Measurements from ENCODE around the gene PICK1.
"Not testable (repeated sequence)": the region's sequence is repeated elsewhere in the genome, so short reads cannot be mapped to it uniquely, and the experiment has no call there.

The PICK1 gene

DNA sequence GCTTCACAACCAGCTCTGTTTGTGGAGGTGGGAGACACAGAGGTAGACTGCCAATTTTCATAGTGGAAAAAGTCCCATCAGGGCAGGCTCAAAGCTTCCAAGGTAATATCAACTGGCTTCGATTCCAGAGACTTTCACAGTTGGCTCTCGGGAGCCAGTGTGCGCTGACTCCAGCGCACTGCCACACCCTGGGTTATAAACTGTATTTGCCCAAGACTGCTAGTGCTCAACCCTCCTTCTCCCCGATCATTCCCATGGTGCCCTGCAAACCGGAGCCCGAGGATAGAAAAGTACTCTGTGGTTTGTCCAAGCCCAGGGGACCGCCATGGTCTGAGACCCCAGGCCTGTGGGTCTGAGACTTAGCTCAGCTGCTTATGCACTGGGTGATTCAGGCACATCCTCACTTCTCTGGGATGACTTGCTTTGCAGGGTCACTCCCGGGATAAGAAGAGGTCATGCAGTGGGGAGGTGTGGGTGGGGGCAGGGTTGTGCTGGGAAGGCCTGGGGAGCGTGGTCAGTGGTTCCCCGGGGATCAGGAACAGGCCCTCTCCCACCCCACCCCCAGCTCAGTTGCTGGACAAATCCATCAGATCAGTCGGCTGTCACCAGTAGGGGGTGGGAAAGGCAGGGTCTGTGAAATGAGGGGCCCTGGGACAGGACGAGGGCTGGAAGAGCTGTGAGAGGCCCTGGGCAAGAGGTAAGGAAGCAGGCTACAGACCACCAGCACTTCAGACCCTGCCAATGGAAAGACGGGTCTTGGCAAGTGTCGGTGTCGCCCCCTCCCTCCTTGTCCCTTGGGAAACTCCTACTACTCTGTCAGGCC, 26.7 kb upstream of the PICK1 start:
- in situ Hi-C loops (cut with MboI; ENCODE audit: low sequenced_read_pairs): no loop called here

DNA sequence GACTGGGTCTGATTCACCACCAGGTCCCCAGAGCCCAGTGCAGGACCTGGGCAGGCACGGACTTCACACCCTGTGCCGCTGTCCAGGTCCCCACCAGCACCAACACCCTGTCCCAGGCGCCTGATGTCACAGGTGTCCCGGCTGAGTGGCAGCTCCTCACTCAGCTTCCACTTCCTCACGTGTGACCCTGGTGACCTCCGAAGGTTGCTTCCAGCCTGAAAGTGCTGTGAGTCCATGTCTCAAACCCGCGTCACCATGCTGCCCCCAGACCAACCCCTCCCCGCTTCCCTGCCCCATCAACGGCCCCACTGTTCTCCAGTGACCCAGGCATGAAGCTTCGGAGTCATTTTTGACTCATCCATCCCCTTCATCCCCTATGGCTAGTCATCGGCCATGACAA, 25.7 kb upstream of the PICK1 start:
- in situ Hi-C loops (cut with MboI; ENCODE audit: low sequenced_read_pairs): no loop called here

DNA sequence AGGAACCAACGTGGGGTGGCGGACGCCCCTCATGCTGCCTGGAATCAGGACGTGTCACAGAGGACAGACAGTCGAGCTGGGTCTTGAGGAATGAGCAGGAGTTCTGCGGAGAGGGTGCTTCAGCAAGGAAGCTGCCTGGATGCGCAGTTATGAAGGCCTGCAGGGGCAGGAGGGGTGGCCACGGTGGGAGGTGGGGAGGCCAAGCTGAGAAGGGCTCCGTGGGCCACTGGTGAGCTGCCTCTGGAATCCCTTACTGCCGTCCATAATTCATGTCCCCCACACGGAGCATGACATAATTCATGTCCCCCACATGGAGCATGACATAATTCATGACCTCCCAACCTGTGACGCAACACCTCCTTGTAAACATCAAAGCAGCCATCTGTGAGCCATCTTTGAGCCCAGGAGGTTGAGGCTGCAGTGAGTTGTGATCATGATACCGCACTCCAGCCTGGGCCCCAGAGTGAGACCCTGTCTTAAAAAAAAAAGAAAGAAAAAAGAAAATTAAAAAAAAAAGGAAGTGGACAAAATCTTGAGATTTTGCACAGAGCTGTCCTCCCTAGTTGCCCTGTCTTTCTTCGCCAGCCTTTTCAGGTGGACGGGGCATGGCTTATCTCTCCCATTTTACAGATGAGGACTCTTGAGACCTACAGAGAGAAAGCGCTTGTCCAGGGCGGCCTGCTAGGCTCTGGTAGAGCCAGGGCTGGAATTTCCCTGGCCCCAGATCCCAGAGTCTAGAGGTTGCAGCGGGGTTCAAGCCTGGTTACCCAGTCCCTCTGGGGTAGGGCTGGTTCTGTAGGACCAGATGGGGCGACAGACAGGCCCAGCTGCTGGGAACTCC, 24.3 kb upstream of the PICK1 start:
- in situ Hi-C loops (cut with MboI; ENCODE audit: low sequenced_read_pairs): no loop called here

DNA sequence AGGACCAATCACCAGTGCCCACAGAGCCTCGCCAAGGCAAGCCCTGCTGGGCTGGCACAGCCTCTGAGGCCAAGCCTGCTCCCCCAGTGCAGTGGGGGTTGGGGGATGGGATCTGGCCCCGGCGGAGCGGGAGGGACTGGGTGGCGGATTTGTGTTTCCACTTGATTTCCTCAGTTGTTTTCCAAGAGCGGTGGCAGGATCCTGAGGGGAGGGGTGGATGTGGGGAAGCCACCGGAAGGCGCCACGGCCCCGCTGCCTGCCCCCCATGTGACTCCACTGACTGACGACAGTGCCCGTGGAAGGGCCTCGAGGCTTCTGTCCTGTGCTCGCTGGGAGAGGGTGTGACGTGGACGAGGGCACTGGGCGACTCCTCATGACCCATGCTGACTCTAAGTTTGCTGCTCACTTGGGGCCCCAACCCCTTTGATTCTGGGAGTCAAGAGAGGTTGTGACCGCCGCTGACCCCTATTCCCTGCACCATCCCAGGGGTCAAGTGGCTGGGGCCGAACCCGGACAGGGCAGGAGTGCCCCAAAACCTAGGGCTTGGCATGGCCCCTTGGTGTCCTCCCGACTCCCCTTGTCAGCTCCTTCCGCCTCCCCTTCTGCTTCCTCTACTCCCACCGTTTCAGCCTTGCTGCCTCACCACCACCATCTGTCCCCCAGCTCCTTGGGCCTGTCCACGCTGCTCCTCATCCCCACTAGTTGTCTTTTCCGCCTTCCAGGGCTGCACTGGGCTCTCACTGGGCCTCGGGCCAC, 23.5 kb upstream of the PICK1 start:
- in situ Hi-C loops (cut with MboI; ENCODE audit: low sequenced_read_pairs): no loop called here

DNA sequence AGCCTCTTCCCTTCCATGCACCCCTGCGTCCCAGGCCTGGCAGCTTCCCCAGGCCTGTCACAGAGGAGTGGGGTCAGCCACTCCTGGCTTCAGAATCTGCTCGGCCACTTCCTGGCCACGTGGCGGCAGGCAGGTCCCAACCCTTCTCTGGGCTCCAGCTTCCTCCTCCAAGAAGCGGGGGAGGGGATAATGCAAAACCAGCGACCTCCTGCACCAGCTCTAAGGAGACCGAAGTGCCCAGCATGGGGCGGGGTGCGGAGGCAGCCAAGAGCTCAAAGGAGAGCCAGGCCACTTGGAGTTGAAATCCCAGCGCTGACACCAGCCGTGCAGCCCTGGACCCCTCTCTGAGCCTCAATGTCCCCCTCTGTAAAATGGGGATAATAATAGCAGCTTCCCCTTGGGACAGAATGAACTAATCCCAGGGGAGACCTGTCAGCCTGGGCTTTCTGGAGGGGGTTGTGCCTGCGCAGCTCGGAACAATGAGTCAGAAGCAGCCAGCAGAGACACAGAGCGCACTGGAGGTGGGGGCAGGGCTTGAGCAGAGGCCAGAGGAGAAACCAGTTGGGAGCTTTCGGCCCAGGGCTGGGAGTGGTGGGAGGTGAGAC, 22.8 kb upstream of the PICK1 start:
- in situ Hi-C loops (cut with MboI; ENCODE audit: low sequenced_read_pairs): no loop called here

DNA sequence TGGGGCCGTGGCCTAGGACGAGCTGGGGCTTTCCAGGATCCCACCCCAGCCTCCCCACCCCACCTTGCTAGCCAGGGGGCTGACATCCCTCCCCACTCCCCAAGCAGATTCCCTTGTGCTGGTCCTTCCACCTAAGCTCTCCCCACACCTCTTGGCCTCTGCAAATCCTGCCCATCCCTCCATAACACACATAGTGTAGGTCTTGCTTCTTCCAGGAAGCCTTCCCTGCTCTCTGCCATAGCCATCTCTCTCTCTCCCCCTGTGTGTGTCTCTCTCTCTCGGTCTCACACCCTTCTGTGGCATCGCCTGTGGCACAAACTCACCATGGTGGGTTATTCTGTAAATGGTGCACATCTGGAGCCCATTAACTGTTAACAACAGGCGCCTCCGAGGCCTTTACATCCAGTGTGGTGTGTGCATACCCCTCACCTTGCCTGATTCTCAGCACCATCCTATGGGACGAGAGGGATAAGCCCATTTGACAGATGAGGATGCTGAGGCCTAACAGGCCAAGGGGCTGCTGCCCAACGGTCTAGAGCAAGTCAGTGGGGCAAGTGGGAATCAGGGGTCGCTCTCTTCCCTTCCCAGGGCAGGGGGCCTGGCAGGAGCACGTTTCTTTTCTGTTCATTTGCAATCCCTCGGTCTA, 22.2 kb upstream of the PICK1 start:
- in situ Hi-C loops (cut with MboI; ENCODE audit: low sequenced_read_pairs): no loop called here

DNA sequence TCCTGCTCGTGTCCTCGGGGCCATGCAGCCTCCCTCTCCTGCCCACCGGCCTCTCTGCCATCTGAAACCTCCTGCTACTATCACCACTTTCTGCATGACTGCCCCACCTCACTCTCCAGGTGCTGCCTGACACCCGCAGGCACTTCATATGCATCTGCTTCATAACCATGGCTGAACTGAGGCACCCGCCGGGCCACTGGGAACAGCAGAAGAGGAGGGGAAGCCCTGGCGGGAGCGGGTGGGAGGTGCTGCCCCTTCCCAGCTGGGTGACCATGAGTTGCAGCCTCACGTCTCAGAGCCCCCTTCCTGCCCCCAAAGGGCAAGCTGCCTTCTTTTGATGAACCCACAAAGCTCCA, 21.7 kb upstream of the PICK1 start:
- in situ Hi-C loops (cut with MboI; ENCODE audit: low sequenced_read_pairs): no loop called here

DNA sequence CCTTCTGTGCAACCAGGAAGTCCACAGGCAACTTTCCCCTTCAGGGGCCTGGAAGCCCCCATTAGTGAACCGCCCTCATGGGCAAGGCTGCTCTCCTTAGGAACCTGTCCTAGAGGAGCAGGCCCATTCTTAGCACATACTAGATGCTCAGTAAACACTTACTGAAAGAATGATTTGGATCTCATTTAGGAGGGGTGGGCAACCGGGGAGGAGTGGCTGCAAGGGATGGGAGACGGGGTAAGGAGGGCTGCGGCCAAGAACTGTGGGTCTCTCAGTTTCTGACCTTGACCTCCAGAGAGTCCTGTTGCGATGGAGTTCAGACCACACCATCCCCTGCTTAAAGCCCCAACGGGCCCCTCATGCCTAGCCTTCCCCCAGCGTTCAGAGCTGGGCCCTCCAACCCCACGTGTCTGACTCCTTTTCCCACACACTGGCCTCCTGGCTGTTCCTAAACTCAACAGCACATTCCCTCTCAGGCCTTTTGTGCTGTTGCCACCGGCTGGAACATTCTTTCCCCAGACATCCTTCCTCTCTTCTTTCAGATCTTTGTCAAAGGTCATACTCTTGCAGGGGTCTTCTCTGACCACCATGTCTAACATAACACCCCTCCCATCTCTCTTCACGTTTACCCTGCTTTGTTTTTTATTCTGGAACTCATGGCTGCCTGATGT, 20.7 kb upstream of the PICK1 start:
- in situ Hi-C loops (cut with MboI; ENCODE audit: low sequenced_read_pairs): no loop called here

DNA sequence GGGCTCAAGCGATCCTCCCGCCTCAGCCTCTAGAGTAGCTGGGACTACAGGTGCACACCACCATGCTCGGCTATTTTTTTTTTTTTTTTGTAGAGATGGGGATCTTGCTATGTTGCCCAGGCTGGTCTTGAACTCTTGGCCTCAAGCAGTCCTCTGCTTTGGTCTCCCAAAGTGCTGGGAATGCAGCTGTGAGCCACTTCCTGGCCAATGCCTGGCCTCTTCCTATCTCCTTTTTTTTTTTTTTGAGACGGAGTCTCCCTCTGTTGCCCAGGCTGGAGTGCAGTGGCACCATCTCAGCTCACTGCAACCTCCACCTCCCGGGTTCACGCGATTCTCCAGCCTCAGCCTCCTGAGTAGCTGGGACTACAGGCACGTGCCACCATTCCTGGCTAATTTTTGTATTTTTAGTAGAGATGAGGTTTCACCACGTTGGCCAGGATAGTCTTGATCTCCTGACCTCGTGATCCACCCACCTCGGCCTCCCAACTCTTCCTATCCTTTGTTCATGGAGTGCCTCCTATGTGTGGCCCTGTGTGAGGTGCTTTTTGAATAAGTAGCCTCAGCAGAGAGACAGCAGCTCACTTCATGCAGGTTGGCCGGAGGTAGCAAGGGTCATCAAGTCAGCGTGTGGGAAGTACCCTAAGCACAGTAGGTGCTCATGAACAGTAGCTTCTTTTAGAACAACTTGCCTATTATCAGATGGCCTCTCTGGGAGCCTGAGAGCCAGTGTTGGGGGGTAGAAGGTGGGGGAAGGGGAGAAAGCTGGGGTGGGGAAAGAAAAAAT, 19.6 kb upstream of the PICK1 start:
- in situ Hi-C loops (cut with MboI; ENCODE audit: low sequenced_read_pairs): not testable (repeated sequence)

DNA sequence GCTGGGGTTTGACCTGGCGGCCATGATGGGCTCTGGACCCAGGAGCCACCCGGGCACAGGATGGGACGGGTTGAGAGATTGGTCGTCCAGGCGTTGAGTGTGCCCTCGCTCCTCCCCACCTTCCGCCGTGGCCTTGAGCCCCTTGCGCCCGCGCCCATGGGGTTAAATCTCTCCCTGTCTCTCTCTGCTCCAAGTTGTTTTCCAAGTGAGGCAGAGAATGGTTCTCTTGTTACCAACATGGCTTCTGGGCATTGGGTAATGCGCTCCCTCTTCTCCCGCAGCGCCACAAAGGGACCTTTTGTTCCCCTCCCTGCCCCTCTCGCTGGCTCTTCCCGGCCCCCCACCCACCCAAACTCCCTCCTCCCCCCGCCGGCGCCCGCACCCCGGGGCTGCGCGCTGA, 18.8 kb upstream of the PICK1 start:
- in situ Hi-C loops (cut with MboI; ENCODE audit: low sequenced_read_pairs): no loop called here

DNA sequence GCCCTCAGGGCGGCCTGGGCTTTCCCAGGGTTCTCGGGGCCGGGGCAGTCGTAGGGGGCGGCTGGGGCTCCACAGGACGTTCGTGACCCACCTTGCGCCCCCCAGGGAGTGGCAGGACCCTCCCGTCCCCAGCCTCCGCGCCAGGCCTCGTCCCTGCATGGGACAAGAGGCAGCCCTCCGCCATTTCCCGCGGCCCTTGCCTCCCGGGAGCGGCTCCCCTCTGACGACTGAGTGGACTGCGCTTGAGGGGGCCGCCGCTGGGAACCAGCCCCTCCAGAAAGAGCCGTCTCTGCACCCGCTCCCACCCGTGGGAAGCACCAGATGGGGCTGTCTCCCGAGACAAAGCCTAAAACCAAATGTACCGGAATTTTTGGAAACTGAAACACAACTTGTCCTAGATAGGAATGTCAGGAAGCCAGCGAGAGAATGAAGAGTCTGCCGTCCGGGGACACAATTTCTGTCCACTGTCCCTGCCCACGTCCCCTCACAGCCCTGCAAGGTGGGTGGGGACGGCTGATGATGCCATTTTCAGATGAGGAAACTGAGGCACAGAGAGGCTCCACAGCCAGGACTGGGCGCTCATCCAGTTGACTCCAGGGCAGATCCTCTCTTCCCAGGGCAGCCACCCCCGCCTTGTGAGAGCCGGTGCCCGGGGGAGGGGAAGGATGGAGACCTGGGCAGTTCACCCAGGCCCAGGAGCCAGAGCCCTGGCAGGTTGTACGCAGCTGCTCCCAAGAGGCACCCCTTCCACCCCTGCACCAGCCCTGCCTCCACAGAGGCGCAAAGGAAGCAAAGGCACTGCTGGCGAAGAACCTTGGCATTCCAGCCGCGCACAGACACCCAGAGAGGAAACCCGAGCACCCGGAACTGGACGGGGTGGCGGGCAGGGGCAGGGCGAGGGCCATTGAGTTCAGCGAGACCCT, 18.1 kb upstream of the PICK1 start:
- in situ Hi-C loops (cut with MboI; ENCODE audit: low sequenced_read_pairs): no loop called here

DNA sequence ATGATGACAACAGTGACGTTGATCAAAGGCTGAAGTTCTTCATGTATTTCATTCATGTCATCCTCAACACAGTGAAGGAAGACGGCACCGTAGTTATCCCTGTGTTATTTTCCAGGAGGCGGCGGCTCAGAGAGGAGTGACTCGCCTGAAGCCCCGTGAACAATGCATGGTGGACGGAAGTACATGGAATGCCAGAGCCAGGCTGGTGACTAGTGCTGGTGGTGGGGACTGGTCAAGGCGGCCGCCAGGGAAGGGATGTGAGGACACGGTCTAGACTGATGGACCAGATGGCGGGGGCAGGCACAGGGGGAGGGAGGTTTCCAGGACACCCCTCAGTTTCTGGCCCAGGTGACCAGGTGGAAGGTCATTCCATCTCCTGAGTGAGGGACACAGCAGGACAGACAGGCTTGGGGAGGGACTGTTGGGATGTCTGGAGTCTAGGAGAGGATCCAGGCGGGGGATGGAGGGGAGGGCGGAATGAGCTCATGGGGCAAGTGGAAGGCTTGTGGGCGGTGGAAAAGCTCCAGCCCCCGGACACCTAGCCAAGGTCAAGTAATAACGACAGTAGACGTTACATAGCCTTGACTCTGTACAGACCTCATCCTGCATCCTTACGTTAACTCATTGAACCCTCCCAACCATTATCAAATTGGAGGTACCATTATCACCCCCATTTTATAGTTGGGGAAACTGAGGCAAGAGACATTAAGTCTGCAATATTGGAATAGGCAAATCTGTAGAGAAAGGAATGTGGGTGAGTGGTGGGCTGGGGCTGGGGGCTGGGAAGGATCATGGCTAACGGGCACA, 16.0 kb upstream of the PICK1 start:
- in situ Hi-C loops (cut with MboI; ENCODE audit: low sequenced_read_pairs): no loop called here

DNA sequence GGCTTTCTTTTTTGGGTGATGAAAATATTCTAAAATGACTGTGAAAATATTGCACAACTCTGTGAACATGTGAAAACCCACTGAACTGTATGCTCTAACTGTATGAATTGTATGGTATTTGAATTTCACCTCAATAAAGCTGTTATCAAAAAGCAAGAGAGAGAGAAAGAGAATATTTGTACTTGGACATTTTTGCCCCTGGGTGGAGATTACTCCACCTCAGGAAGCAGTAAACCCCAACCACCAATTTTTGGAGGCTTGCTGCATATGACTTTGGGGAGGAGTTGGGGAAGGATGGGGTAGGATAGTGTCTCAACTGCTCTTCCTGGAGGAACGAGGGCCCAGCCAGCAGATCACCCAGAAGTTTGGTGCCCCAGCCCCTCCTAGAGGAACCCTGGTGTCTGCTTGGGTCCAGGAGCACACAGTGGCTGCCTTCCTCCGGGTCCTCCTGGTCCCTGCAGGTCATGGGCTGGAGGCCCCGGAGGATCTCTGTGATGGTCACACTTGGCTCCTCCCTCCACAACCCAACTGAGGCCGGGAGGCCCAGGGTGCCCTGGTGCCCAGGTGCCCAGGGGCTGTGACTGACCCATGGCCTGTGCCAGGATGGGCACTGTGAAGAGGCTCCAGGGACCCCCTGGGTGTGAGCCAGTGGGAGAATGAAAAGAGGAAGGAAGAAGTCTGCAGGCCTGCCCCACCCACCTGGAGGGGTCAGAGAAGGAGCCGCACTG, 15.3 kb upstream of the PICK1 start:
- in situ Hi-C loops (cut with MboI; ENCODE audit: low sequenced_read_pairs): no loop called here

DNA sequence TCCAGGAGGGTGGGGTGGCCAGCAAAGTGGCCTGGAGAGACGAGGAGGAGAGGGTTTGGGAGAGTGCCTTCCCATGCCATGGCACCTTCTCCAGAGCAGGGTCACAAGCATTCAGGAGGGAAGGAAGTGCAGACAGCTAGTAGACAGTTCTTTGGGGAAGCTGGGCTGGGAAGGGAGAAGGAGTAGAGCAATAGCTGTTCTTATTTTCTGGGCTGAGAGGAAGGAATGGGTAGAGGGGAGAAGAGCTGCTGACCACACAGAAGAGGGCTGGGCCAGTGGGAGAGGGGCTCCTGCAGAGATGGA, 14.8 kb upstream of the PICK1 start:
- in situ Hi-C loops (cut with MboI; ENCODE audit: low sequenced_read_pairs): no loop called here

DNA sequence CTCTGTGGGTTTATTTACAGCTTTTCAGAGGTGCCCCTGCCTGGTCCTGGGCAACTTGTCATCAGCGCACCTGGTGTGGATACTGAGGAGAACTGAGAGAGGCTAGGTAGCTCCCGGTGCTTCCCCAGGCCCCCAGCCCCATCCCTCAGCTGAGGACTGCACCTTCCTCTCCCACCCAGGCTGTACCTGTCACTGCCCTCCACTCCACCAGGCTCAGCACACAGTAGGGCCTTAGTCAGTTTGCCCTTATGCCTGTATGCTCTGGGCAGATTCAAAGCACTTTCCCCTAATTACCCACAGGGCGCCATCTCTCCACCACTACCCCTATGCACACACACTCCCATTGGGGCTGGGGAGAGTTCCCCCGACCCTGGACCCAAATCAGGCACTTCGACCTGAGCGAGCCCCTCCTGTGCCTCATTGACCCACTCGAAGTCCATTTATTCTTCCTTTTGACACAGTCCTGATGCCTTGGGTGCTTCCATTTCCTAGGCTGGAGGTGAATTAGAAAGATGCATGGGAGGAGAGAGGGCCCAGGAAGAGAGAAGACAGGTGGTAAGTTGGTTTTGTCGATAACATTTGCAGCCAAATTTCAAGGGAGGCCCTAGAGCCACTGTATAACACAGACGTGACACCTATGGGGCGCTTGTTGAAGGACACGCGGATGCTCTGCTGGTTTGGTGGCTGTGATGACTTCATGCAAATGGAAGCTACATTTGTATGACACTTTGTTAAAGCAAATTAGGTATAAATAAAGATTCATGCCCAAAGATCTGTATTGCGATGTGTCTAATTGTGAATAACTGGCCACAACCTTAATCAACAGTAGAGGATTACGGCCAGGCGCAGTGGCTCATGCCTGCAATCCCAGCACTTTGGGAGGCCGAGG, 13.8 kb upstream of the PICK1 start:
- in situ Hi-C loops (cut with MboI; ENCODE audit: low sequenced_read_pairs): no loop called here

Measured in hTERT RPE-1 (cell line).